Trophoblast cell (in vitro differentiated cells and primary cell): ENCODE data around the gene OR4F15.

ENCODE experiments used
- DNase-seq, 2 donors: peaks; one replicate each; pipeline ENCODE4 v3.0.0-alpha.2; 2016
- H2AFZ ChIP-seq: 2 replicates; pipeline ENCODE4 v1.6.1; 2013; ENCODE audit warnings: low read length, moderate library complexity, mild to moderate bottlenecking; ENCODE audit not compliant: insufficient read depth, poor library complexity
- H2AK5ac ChIP-seq: 2 replicates; pipeline ENCODE4 v1.6.1; 2013; ENCODE audit warnings: mild to moderate bottlenecking, low read length
- H2BK120ac ChIP-seq: 2 replicates; pipeline ENCODE4 v1.6.1; 2013; ENCODE audit warnings: low read length, mild to moderate bottlenecking, moderate library complexity; ENCODE audit not compliant: insufficient read depth, poor library complexity
- H2BK12ac ChIP-seq: 2 replicates; pipeline ENCODE4 v1.6.1; 2013; ENCODE audit warnings: mild to moderate bottlenecking, low read length, moderate library complexity
- H2BK5ac ChIP-seq: 2 replicates; pipeline ENCODE4 v1.6.1; 2013; ENCODE audit warnings: low read length, low read depth, moderate library complexity, mild to moderate bottlenecking; ENCODE audit not compliant: poor library complexity
- H3K14ac ChIP-seq: 2 replicates; pipeline ENCODE4 v1.6.1; 2013; ENCODE audit warnings: mild to moderate bottlenecking, low read length
- H3K18ac ChIP-seq: 2 replicates; pipeline ENCODE4 v1.6.1; 2013; ENCODE audit warnings: mild to moderate bottlenecking, low read length
- H3K23ac ChIP-seq: 2 replicates; pipeline ENCODE4 v1.6.1; 2013; ENCODE audit warnings: low read length
- H3K27ac ChIP-seq: 2 replicates; pipeline ENCODE4 v1.5.1; 2013; ENCODE audit warnings: low read depth, mild to moderate bottlenecking, inconsistent platforms, low read length, moderate library complexity
- H3K27me3 ChIP-seq: 2 replicates; pipeline ENCODE4 v1.6.1; 2013; ENCODE audit warnings: inconsistent platforms, mild to moderate bottlenecking, low read length, moderate library complexity; ENCODE audit not compliant: insufficient read depth
- H3K36me3 ChIP-seq, 2 experiments: 1 replicate in 1 of 2; 2 replicates in 1 of 2; pipeline ENCODE4 v1.6.1; 2013; ENCODE audit warnings: low read length in 2 of 2, mild to moderate bottlenecking in 2 of 2, moderate library complexity in 1 of 2; ENCODE audit not compliant: insufficient read depth in 2 of 2, control insufficient read depth in 1 of 2
- H3K4ac ChIP-seq: 2 replicates; pipeline ENCODE4 v1.6.1; 2013; ENCODE audit warnings: low read depth, mild to moderate bottlenecking, low read length, moderate library complexity
- H3K4me1 ChIP-seq, 2 experiments: 1 replicate in 1 of 2; 2 replicates in 1 of 2; pipeline ENCODE4 v1.6.1; 2013; ENCODE audit warnings: low read length in 2 of 2, mild to moderate bottlenecking in 2 of 2, moderate library complexity in 1 of 2; ENCODE audit not compliant: insufficient read depth in 2 of 2, control insufficient read depth in 1 of 2
- H3K4me2 ChIP-seq: 2 replicates; pipeline ENCODE4 v1.6.1; 2013; ENCODE audit warnings: inconsistent platforms, mild to moderate bottlenecking, low read length, moderate library complexity
- H3K4me3 ChIP-seq: 2 replicates; pipeline ENCODE4 v1.5.1; 2013; ENCODE audit warnings: mild to moderate bottlenecking, low read depth, low read length, inconsistent platforms
- H3K79me1 ChIP-seq: one replicate; pipeline ENCODE4 v1.6.1; 2013; ENCODE audit warnings: low read length
- H3K79me2 ChIP-seq: 2 replicates; pipeline ENCODE4 v1.6.1; 2013; ENCODE audit warnings: low read length, mild to moderate bottlenecking; ENCODE audit not compliant: control insufficient read depth, insufficient read depth, poor library complexity
- H3K9ac ChIP-seq: 2 replicates; pipeline ENCODE4 v1.6.1; 2013; ENCODE audit warnings: mild to moderate bottlenecking, low read length
- H3K9me3 ChIP-seq: 2 replicates; pipeline ENCODE4 v1.6.1; 2013; ENCODE audit warnings: low read depth, mild to moderate bottlenecking, control low read depth, inconsistent platforms, low read length; ENCODE audit not compliant: insufficient read depth
- H4K12ac ChIP-seq: 2 replicates; pipeline ENCODE4 v1.6.1; 2013; ENCODE audit warnings: low read depth, mild to moderate bottlenecking, low read length, moderate library complexity
- H4K8ac ChIP-seq: 2 replicates; pipeline ENCODE4 v1.6.1; 2013; ENCODE audit warnings: low read depth, mild to moderate bottlenecking, low read length, moderate library complexity
- H4K91ac ChIP-seq: one replicate; pipeline ENCODE4 v1.6.1; 2013; ENCODE audit warnings: low read depth, mild to moderate bottlenecking, low read length, moderate library complexity
- WGBS: extraction: QIAGEN DNeasy Blood & Tissue Kit; methylation state at CpG from one replicate; pipeline ENCODE4 v1.1.7; 2013; ENCODE audit warnings: missing lambda C conversion rate; ENCODE audit not compliant: insufficient read length, insufficient coverage; ENCODE audit errors: extremely low coverage; 5-methylcytosine and 5-hydroxymethylcytosine counted together

Gene OR4F15

DNA sequence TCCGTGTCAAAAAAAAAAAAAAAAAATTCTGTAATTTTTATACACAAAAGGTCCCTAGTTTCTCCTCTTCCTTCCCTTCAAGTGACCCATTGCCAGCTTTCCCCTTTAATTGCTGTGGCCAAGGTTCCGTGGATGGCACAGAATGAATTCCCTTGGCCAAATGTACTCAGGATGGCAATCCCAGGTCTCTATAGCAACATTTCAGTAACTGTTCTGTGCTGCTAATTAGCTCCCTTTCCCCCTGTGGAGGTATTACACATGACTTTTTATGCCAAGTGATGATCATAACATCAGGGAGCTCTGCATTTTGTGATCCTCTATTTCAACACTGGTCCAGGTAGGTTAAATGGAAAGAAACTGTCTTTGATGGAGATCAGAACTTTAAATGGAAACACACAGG lies 8.8 kb upstream of the OR4F15 start, which contains the start of gene OR4F6:
TSS of gene OR4F6 (plus strand) at position 301 of the 400 bp plus-strand sequence. CDS start 2,211 bp downstream, outside the sequence.
- H3K79me2 ChIP-seq, result no peaks in the 10 kb centered on the region
- H3K18ac ChIP-seq, result no peak within 1 kb of the TSS
- H3K27ac ChIP-seq, result no peak within 1 kb of the TSS
- H3K4me1 ChIP-seq, result no peaks in the 10 kb centered on the region
- no peaks in the 10 kb centered on the region for H3K9me3 ChIP-seq
- H3K4me3 ChIP-seq, result no peak within 1 kb of the TSS
- H3K79me1 ChIP-seq, result no peaks in the 10 kb centered on the region
- no peak within 1 kb of the TSS for H3K23ac ChIP-seq
- H3K27me3 ChIP-seq, result no peaks in the 10 kb centered on the region
- no peak within 1 kb of the TSS for H3K4me2 ChIP-seq
- no peaks in the 10 kb centered on the region for H3K36me3 ChIP-seq
- no peak within 1 kb of the TSS for H2BK5ac ChIP-seq
- no CpG with 5 or more reads among the region's 2 CpGs for WGBS
- H2BK12ac ChIP-seq, result no peak within 1 kb of the TSS
- H2BK120ac ChIP-seq, result no peak within 1 kb of the TSS
- H4K12ac ChIP-seq, result no peak within 1 kb of the TSS
- H2AFZ ChIP-seq, result no peak within 1 kb of the TSS
- H2AK5ac ChIP-seq, result no peak within 1 kb of the TSS
- no peak within 1 kb of the TSS for H3K14ac ChIP-seq
- no peak within 1 kb of the TSS for H4K91ac ChIP-seq
- H3K4ac ChIP-seq, result no peak within 1 kb of the TSS
- no peak for DNase-seq
- no peak within 1 kb of the TSS for H4K8ac ChIP-seq
- no peak within 1 kb of the TSS for H3K9ac ChIP-seq

DNA sequence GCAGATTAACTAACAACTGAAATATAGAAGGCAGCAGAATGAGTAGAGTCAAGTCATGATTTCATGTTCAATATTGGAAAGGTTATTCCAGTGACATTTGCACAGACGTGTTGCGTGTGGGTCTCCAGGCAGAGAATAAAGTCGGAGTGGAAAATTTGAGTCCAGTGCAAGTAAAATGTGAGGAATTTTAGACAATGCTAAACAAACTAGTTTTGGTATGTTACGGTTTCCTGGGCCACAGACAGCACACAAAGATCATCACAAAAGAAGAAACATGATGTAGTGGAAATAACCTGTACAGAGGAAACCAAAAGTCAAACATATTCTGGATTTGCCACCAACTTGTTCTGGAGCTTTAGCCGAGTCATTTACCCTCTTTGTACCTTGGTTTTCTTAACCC lies 8.3 kb upstream of the OR4F15 start:
- no peaks in the 10 kb centered on the region for H3K36me3 ChIP-seq
- H3K4me1 ChIP-seq, result no peaks in the 10 kb centered on the region
- no peak overlapping the region for H2BK120ac ChIP-seq
- H3K4me2 ChIP-seq, result no peak overlapping the region
- H3K27ac ChIP-seq, result no peak overlapping the region
- no peak overlapping the region for H2BK12ac ChIP-seq
- no peak overlapping the region for H3K23ac ChIP-seq
- no peak overlapping the region for H3K18ac ChIP-seq
- no peaks in the 10 kb centered on the region for H3K27me3 ChIP-seq
- no peak overlapping the region for H4K8ac ChIP-seq
- WGBS, result no CpG with 5 or more reads among the region's 5 CpGs
- H4K91ac ChIP-seq, result no peak overlapping the region
- H3K9ac ChIP-seq, result no peak overlapping the region
- H3K4ac ChIP-seq, result no peak overlapping the region
- H3K9me3 ChIP-seq, result no peaks in the 10 kb centered on the region
- H2AFZ ChIP-seq, result no peak overlapping the region
- H3K79me2 ChIP-seq, result no peaks in the 10 kb centered on the region
- no peaks in the 10 kb centered on the region for H3K79me1 ChIP-seq
- no peak overlapping the region for H3K14ac ChIP-seq
- DNase-seq, result peak in 1 of 2 donors; percentile 78
- no peak overlapping the region for H3K4me3 ChIP-seq
- H2AK5ac ChIP-seq, result no peak overlapping the region
- H2BK5ac ChIP-seq, result no peak overlapping the region
- no peak overlapping the region for H4K12ac ChIP-seq

DNA sequence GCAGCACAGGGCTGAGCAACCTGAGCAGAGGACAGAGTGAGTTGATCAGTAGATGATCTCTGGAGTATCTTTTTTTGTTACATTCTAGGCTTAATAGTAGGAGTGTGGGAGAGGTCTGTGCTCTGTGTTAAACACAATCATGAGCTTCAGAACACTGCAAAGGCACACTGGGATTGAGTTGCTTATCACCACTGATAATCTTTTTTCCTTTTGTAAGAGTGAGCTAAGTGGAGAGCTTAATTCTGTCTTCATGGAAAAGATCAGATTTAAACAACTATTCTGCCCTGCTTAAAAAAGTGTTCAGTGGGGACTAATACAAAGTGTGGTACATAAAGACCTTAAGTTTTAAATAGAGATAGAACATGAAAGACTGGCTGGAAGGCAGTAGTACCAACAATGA lies 7.6 kb upstream of the OR4F15 start:
- Histone ChIP-seq H3K36me3 (no peaks in the 10 kb centered on the region), H4K12ac (no peak overlapping the region), H3K9me3 (no peaks in the 10 kb centered on the region), H3K4me1 (no peaks in the 10 kb centered on the region), H3K4me2 (no peak overlapping the region), H3K79me2 (no peaks in the 10 kb centered on the region), H2BK5ac (no peak overlapping the region), H3K4ac (no peak overlapping the region), H2AK5ac (no peak overlapping the region), H3K14ac (no peak overlapping the region), H4K8ac (no peak overlapping the region), H3K9ac (no peak overlapping the region), H3K4me3 (no peak overlapping the region), H2BK12ac (no peak overlapping the region), H3K27me3 (no peaks in the 10 kb centered on the region), H3K79me1 (no peaks in the 10 kb centered on the region), H3K23ac (no peak overlapping the region), H3K27ac (no peak overlapping the region), H3K18ac (no peak overlapping the region), H2BK120ac (no peak overlapping the region), H2AFZ (no peak overlapping the region), H4K91ac (no peak overlapping the region)
- DNase-seq, result peak in 1 of 2 donors; percentile 40

DNA sequence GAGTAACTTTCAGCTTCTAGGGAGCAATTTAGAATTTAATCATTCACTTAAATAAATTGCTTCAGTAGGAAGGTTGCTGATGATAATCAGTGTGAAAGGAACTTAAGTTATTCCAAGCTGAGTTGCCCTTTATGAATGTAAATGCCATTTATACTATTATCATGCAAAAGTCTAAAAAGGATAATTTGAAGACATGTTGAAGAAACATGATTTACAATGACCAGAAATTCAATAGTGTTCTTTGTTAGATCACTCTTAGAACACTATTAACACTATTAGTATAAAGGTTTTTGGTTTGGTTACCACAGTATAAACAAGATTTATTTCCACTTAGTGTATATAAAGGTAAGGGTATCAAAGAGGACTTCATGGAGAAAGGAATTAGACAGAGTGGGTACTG lies 7.1 kb upstream of the OR4F15 start:
- Histone ChIP-seq H3K4me1 (no peaks in the 10 kb centered on the region), H4K91ac (no peak overlapping the region), H3K36me3 (no peaks in the 10 kb centered on the region), H3K9ac (no peak overlapping the region), H2AK5ac (no peak overlapping the region), H2BK5ac (no peak overlapping the region), H3K9me3 (no peaks in the 10 kb centered on the region), H3K23ac (no peak overlapping the region), H3K4me2 (no peak overlapping the region), H3K4me3 (no peak overlapping the region), H3K4ac (no peak overlapping the region), H3K27ac (no peak overlapping the region), H2AFZ (no peak overlapping the region), H2BK12ac (no peak overlapping the region), H3K27me3 (no peaks in the 10 kb centered on the region), H2BK120ac (no peak overlapping the region), H3K79me2 (no peaks in the 10 kb centered on the region), H4K12ac (no peak overlapping the region), H3K14ac (no peak overlapping the region), H3K79me1 (no peaks in the 10 kb centered on the region), H3K18ac (no peak overlapping the region), H4K8ac (no peak overlapping the region)
- peak in 1 of 2 donors; percentile 4 for DNase-seq
